ENCODE data around the gene PDCD5. TPM values are rescaled to one million over a fixed set of nuclear protein-coding genes. Genes with fewer than 3 reads are reported as not detected.

The PDCD5 gene
- polyA plus RNA-seq, 1 of the 3 experiments (the other 2 are of a cell fraction) = 188 TPM

DNA sequence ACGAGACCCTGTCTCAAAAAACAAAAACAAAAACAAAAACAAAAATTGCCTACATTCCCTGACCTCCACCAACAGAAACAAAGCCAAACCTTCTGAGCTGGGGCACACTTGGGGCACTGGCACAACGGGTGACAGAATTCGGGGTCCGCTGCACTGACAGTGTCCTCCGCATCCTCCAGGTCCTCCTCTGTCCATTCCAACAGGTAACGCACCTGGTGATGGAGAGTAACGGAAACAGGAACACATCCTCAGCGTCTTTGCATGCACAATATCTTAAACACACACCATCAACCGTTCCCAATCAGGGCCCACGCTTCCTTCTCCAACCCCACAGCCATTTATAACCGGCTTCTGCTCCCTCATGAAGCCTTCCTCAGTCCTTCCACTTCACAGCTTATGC, 34.6 kb downstream of the PDCD5 start:
- H4K20me1 ChIP-seq (ENCODE audit: insufficient read depth) = no peaks in the 10 kb centered on the region
- H3K4me2 ChIP-seq = no peak overlapping the region
- H3K9me2 ChIP-seq = no peaks in the 10 kb centered on the region
- H3K79me2 ChIP-seq (ENCODE audit: insufficient read depth) = no peaks in the 10 kb centered on the region
- no peak overlapping the region for H3K27ac ChIP-seq (ENCODE audit: low read depth in 2 of 2, low read length in 1 of 2)
- no peaks in the 10 kb centered on the region for H3K27me3 ChIP-seq (ENCODE audit: insufficient read depth)
- H2AFZ ChIP-seq (ENCODE audit: low read depth) = no peak overlapping the region
- H3K9me3 ChIP-seq = no peaks in the 10 kb centered on the region
- TF ChIP-seq GATA2 (CRISPR knock-in tag; IDR thresholded peaks at IDR 0.05) (no peak), EP300 (IDR thresholded peaks at IDR 0.05; ENCODE audit: borderline replicate concordance in 1 of 2, low read depth in 1 of 2, low read length in 1 of 2) (no peak), FOSL2 (IDR thresholded peaks at IDR 0.05; ENCODE audit: borderline replicate concordance, low read depth) (no peak), JUND (IDR thresholded peaks at IDR 0.05) (no peak), RXRA (IDR thresholded peaks at IDR 0.05; ENCODE audit: borderline replicate concordance, low read depth) (no peak), NRF1 (IDR thresholded peaks at IDR 0.05; ENCODE audit: low read depth, low read length) (no peak), CHD2 (IDR thresholded peaks at IDR 0.05; ENCODE audit: low read length, partially characterized antibody) (no peak), TAF1 (IDR thresholded peaks at IDR 0.05; ENCODE audit: borderline replicate concordance, low read depth, low read length) (no peak), YY1 (IDR thresholded peaks at IDR 0.05; ENCODE audit: low read depth) (no peak), ELF1 (IDR thresholded peaks at IDR 0.05) (no peak), SIN3A (IDR thresholded peaks at IDR 0.05; ENCODE audit: borderline replicate concordance, low read depth, low read length) (no peak), NFIC (IDR thresholded peaks at IDR 0.05; ENCODE audit: borderline replicate concordance) (no peak), RCOR1 (IDR thresholded peaks at IDR 0.05; ENCODE audit: low read length) (no peak)
- TF ChIP-seq, protein P1, sequence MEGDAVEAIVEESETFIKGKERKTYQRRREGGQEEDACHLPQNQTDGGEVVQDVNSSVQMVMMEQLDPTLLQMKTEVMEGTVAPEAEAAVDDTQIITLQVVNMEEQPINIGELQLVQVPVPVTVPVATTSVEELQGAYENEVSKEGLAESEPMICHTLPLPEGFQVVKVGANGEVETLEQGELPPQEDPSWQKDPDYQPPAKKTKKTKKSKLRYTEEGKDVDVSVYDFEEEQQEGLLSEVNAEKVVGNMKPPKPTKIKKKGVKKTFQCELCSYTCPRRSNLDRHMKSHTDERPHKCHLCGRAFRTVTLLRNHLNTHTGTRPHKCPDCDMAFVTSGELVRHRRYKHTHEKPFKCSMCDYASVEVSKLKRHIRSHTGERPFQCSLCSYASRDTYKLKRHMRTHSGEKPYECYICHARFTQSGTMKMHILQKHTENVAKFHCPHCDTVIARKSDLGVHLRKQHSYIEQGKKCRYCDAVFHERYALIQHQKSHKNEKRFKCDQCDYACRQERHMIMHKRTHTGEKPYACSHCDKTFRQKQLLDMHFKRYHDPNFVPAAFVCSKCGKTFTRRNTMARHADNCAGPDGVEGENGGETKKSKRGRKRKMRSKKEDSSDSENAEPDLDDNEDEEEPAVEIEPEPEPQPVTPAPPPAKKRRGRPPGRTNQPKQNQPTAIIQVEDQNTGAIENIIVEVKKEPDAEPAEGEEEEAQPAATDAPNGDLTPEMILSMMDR (IDR thresholded peaks at IDR 0.05) = no peak
- TF ChIP-seq, protein P2, sequence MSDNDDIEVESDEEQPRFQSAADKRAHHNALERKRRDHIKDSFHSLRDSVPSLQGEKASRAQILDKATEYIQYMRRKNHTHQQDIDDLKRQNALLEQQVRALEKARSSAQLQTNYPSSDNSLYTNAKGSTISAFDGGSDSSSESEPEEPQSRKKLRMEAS (IDR thresholded peaks at IDR 0.05; ENCODE audit: low read depth) = no peak
- TF ChIP-seq, protein P3, sequence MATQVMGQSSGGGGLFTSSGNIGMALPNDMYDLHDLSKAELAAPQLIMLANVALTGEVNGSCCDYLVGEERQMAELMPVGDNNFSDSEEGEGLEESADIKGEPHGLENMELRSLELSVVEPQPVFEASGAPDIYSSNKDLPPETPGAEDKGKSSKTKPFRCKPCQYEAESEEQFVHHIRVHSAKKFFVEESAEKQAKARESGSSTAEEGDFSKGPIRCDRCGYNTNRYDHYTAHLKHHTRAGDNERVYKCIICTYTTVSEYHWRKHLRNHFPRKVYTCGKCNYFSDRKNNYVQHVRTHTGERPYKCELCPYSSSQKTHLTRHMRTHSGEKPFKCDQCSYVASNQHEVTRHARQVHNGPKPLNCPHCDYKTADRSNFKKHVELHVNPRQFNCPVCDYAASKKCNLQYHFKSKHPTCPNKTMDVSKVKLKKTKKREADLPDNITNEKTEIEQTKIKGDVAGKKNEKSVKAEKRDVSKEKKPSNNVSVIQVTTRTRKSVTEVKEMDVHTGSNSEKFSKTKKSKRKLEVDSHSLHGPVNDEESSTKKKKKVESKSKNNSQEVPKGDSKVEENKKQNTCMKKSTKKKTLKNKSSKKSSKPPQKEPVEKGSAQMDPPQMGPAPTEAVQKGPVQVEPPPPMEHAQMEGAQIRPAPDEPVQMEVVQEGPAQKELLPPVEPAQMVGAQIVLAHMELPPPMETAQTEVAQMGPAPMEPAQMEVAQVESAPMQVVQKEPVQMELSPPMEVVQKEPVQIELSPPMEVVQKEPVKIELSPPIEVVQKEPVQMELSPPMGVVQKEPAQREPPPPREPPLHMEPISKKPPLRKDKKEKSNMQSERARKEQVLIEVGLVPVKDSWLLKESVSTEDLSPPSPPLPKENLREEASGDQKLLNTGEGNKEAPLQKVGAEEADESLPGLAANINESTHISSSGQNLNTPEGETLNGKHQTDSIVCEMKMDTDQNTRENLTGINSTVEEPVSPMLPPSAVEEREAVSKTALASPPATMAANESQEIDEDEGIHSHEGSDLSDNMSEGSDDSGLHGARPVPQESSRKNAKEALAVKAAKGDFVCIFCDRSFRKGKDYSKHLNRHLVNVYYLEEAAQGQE (IDR thresholded peaks at IDR 0.05; ENCODE audit: low read depth, low read length) = no peak
- TF ChIP-seq, protein P4, sequence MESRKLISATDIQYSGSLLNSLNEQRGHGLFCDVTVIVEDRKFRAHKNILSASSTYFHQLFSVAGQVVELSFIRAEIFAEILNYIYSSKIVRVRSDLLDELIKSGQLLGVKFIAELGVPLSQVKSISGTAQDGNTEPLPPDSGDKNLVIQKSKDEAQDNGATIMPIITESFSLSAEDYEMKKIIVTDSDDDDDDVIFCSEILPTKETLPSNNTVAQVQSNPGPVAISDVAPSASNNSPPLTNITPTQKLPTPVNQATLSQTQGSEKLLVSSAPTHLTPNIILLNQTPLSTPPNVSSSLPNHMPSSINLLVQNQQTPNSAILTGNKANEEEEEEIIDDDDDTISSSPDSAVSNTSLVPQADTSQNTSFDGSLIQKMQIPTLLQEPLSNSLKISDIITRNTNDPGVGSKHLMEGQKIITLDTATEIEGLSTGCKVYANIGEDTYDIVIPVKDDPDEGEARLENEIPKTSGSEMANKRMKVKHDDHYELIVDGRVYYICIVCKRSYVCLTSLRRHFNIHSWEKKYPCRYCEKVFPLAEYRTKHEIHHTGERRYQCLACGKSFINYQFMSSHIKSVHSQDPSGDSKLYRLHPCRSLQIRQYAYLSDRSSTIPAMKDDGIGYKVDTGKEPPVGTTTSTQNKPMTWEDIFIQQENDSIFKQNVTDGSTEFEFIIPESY (IDR thresholded peaks at IDR 0.05; ENCODE audit: borderline replicate concordance, low read depth) = no peak
- TF ChIP-seq, protein P5, sequence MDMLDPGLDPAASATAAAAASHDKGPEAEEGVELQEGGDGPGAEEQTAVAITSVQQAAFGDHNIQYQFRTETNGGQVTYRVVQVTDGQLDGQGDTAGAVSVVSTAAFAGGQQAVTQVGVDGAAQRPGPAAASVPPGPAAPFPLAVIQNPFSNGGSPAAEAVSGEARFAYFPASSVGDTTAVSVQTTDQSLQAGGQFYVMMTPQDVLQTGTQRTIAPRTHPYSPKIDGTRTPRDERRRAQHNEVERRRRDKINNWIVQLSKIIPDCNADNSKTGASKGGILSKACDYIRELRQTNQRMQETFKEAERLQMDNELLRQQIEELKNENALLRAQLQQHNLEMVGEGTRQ (IDR thresholded peaks at IDR 0.05; ENCODE audit: borderline replicate concordance, low read depth, low read length) = no peak
- DNase-seq = no peak
- H3K36me3 ChIP-seq (replicated peaks in 1 of 2; ENCODE audit: control insufficient read depth in 1 of 2, insufficient read depth in 2 of 2, low read length in 1 of 2) = peaks cover 38 to 43% of the 10 kb centered on the region in 2 experiments
- WGBS (ENCODE audit: low lambda C conversion rate) = 90% methylated on average over 11 of the region's 11 CpGs
- H3K9ac ChIP-seq = no peak overlapping the region
- CTCF ChIA-PET = no interaction called here
- no peak overlapping the region for H3K4me3 ChIP-seq (ENCODE audit: low read depth in 2 of 2, low read length in 1 of 2)
- no peaks in the 10 kb centered on the region for H3F3A ChIP-seq (replicated peaks; ENCODE audit: insufficient read depth)
- peaks cover 0 to 3% of the 10 kb centered on the region in 2 experiments; a peak in 1 of 4 replicates for H3K4me1 ChIP-seq (ENCODE audit: control insufficient read depth in 1 of 2, insufficient read depth in 2 of 2, low read depth in 1 of 2, low read length in 1 of 2)
- POLR2A ChIA-PET = no interaction called here
